Liver (tissue), 3 donors: ENCODE measurements around the gene RBM15.

Experiments
- HNF4G ChIP-seq: IDR thresholded peaks from 2 replicates; pipeline ENCODE4 v1.6.1; 2016; ENCODE audit warnings: antibody characterized with exemption
- MAX ChIP-seq: IDR thresholded peaks from 2 replicates; pipeline ENCODE4 v1.6.1; 2016; ENCODE audit warnings: antibody characterized with exemption
- NR2F2 ChIP-seq: IDR thresholded peaks from 2 replicates; pipeline ENCODE4 v1.6.1; 2016; ENCODE audit warnings: antibody characterized with exemption
- RAD21 ChIP-seq, 2 donors: IDR thresholded peaks; 2 replicates each; pipeline ENCODE4 v1.6.1; 2016; ENCODE audit warnings: antibody characterized with exemption in 2 of 2, mild to moderate bottlenecking in 2 of 2
- REST ChIP-seq: IDR thresholded peaks from 2 replicates; pipeline ENCODE4 v1.6.1; 2016; ENCODE audit warnings: antibody characterized with exemption, mild to moderate bottlenecking
- SP1 ChIP-seq: IDR thresholded peaks from 2 replicates; pipeline ENCODE4 v1.6.1; 2018; ENCODE audit warnings: antibody characterized with exemption, mild to moderate bottlenecking
- TF ChIP-seq, protein P1 (sequence below): fragments of 150-350 bp; IDR thresholded peaks from 2 replicates; pipeline ENCODE4 v1.5.1; 2017; ENCODE audit warnings: improper control_type of control experiment, low read depth, low read length; ENCODE audit not compliant: missing input control
- donor health status: healthy.
- donor health status: healthy.

GRCh38 chr1:110364221-110364620 lies 25.0 kb downstream of the RBM15 start:
- TF ChIP-seq, protein P1, sequence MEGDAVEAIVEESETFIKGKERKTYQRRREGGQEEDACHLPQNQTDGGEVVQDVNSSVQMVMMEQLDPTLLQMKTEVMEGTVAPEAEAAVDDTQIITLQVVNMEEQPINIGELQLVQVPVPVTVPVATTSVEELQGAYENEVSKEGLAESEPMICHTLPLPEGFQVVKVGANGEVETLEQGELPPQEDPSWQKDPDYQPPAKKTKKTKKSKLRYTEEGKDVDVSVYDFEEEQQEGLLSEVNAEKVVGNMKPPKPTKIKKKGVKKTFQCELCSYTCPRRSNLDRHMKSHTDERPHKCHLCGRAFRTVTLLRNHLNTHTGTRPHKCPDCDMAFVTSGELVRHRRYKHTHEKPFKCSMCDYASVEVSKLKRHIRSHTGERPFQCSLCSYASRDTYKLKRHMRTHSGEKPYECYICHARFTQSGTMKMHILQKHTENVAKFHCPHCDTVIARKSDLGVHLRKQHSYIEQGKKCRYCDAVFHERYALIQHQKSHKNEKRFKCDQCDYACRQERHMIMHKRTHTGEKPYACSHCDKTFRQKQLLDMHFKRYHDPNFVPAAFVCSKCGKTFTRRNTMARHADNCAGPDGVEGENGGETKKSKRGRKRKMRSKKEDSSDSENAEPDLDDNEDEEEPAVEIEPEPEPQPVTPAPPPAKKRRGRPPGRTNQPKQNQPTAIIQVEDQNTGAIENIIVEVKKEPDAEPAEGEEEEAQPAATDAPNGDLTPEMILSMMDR, result no peak
- TF ChIP-seq MAX, result no peak
- no peak for TF ChIP-seq RAD21 (IDR thresholded peaks at IDR 0.05)
- TF ChIP-seq HNF4G, result no peak
- no peak for TF ChIP-seq REST
- TF ChIP-seq NR2F2, result no peak
- TF ChIP-seq SP1, result no peak
